Transverse colon (tissue), 4 donors: ENCODE results near the gene KIAA1755. TPM values are rescaled to one million over a fixed set of nuclear protein-coding genes. Genes with fewer than 3 reads are reported as not detected.
"Not testable (repeated sequence)": the region's sequence is repeated elsewhere in the genome, so short reads cannot be mapped to it uniquely, and the experiment has no call there.

Source experiments
- DNase-seq: peaks from one replicate; pipeline ENCODE4 v3.0.0-alpha.2; 2019
- H3K27ac ChIP-seq, 4 donors: fragments of 200-600 bp; sonication (generic); 2 replicates each; pipeline ENCODE4 v1.5.1; 2016 to 2018; ENCODE audit warnings: inconsistent platforms in 4 of 4
- H3K27me3 ChIP-seq: fragments of 200-600 bp; sonication (generic); 2 replicates; pipeline ENCODE4 v1.5.1; 2017; ENCODE audit warnings: inconsistent platforms
- H3K36me3 ChIP-seq, 4 donors: fragments of 200-600 bp; sonication (generic); 2 replicates each; pipeline ENCODE4 v1.5.1; 2017 to 2019; ENCODE audit warnings: inconsistent platforms in 4 of 4
- H3K4me1 ChIP-seq, 4 donors: fragments of 200-600 bp; sonication (generic); 2 replicates each; pipeline ENCODE4 v1.5.1; 2017 to 2020; ENCODE audit warnings: inconsistent platforms in 4 of 4
- H3K4me3 ChIP-seq, 4 donors: fragments of 200-600 bp; sonication (generic); 1 replicate in 1 of 4; 2 replicates in 3 of 4; pipeline versions ENCODE4 v1.5.1 to v1.6.1; 2017 to 2019; ENCODE audit warnings: inconsistent platforms in 4 of 4
- H3K9me3 ChIP-seq, 2 donors: fragments of 200-600 bp; sonication (generic); 2 replicates each; pipeline ENCODE4 v1.5.1; 2017 to 2019; ENCODE audit warnings: inconsistent platforms in 2 of 2
- CTCF ChIP-seq, 5 experiments: fragments of 200-600 bp in 3 of 5; fragments of 450-650 bp in 2 of 5; sonication (generic) in 3 of 5; IDR thresholded peaks; 1 replicate in 2 of 5; 2 replicates in 3 of 5; pipeline ENCODE4 v1.5.1; 2016 to 2017; ENCODE audit warnings: antibody characterized with exemption in 5 of 5, inconsistent platforms in 3 of 5, mild to moderate bottlenecking in 2 of 5, moderate library complexity in 1 of 5
- EP300 ChIP-seq: sonication (generic); formaldehyde crosslinking; IDR thresholded peaks from one replicate; pipeline ENCODE4 v1.6.1; 2017; ENCODE audit warnings: antibody characterized with exemption, low read depth
- POLR2A ChIP-seq: fragments of 450-650 bp; IDR thresholded peaks from one replicate; pipeline ENCODE4 v1.6.1; 2016; ENCODE audit warnings: antibody characterized with exemption, mild to moderate bottlenecking, moderate library complexity
- POLR2AphosphoS5 ChIP-seq, 3 donors: sonication (generic); formaldehyde crosslinking; IDR thresholded peaks; one replicate each; pipeline ENCODE4 v1.6.1; 2016; ENCODE audit warnings: antibody characterized with exemption in 3 of 3
- whole genome bisulfite sequencing, 2 donors: methylation state at CpG; one replicate each; pipeline ENCODE4 v1.1.5; 2018; ENCODE audit warnings: low coverage in 1 of 2; 5-methylcytosine and 5-hydroxymethylcytosine counted together
- in situ Hi-C, 4 donors: fragments of 200-750 bp; cut with MboI; loops; one replicate each; pipeline versions ENCODE4 v1.15.0 to v1.15.1; 2017; ENCODE audit warnings: low sequenced_read_pairs in 3 of 4, low pct_ligation_motif_present in 1 of 4, low pct_unique_long_range_greater_than_20kb in 1 of 4
- intact Hi-C: fragments of 100-400 bp; cut with DNase I; formaldehyde crosslinking; loops from one replicate; pipeline ENCODE4 v1.15.1; 2023; ENCODE audit warnings: low total_unique reads
- total RNA-seq, 4 donors: library from RNA; depleted of rRNA; stranded (reverse); fragments of >200 nt; gene quantifications; one replicate each; pipeline ENCODE4 v1.1.0, GENCODE V29; 2016

The KIAA1755 gene
- total RNA-seq, 4 donors from 2014 or later, result 1.6 to 20.2 (median 3.7) TPM

- H3K4me1 ChIP-seq, result no peaks in the 10 kb centered on the region
- H3K9me3 ChIP-seq, result no peaks in the 10 kb centered on the region
- no peak overlapping the region for H3K27ac ChIP-seq
- peaks cover 22% of the 10 kb centered on the region for H3K27me3 ChIP-seq
- no peaks in the 10 kb centered on the region for H3K36me3 ChIP-seq
- in situ Hi-C loops (no loop called here), intact Hi-C loops (no loop called here)
- TF ChIP-seq POLR2AphosphoS5 (IDR thresholded peaks at IDR 0.05) (no peak), POLR2A (no peak), EP300 (no peak), CTCF (IDR thresholded peaks at IDR 0.05) (no peak)
- no peak for DNase-seq
- no peak overlapping the region for H3K4me3 ChIP-seq
- WGBS, 2 donors, result 45 to 65% methylated on average over 6 to 16 of the region's 16 CpGs
Measured at GRCh38 chr20:38286586-38287531, 26.3 kb upstream of the KIAA1755 start.

DNA sequence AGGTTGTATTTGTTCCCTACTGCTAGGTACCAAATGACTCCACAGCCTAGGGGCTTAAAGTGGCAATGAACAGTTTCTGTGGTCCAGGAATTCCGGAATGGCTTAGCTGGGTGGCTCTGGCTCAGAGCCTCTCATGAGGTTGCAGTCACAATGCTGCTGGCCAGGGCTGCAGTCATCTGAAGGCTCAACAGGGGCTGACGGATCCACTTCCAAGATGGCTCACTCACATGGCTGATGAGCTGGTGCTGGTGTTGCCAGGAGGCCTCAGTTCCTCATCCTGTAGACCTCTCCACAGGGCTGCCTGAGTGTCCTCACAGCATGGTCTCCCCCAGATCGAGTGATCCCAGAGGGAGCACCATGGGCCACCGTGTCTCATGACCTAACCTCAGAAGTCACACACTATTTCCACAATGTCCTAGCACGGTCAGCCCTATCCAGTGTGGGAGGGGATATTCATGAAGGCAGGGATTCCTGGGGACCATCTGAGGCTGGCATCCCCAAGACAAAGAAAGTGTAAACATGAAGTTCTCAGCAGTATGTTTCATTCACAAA lies 24.4 kb upstream of the KIAA1755 start:
- Histone ChIP-seq H3K9me3 (no peaks in the 10 kb centered on the region), H3K27ac (no peak overlapping the region), H3K4me1 (no peaks in the 10 kb centered on the region), H3K36me3 (no peaks in the 10 kb centered on the region), H3K27me3 (peaks cover 10% of the 10 kb centered on the region), H3K4me3 (no peak overlapping the region)
- in situ Hi-C loops (no loop called here), intact Hi-C loops (no loop called here)
- no peak for DNase-seq
- 90% methylated on average over 5 of the region's 5 CpGs; no CpG with 5 or more reads in 1 of the 2 donors for WGBS, 2 donors
- TF ChIP-seq POLR2A (no peak), CTCF (IDR thresholded peaks at IDR 0.05) (no peak), POLR2AphosphoS5 (IDR thresholded peaks at IDR 0.05) (no peak), EP300 (no peak)

DNA sequence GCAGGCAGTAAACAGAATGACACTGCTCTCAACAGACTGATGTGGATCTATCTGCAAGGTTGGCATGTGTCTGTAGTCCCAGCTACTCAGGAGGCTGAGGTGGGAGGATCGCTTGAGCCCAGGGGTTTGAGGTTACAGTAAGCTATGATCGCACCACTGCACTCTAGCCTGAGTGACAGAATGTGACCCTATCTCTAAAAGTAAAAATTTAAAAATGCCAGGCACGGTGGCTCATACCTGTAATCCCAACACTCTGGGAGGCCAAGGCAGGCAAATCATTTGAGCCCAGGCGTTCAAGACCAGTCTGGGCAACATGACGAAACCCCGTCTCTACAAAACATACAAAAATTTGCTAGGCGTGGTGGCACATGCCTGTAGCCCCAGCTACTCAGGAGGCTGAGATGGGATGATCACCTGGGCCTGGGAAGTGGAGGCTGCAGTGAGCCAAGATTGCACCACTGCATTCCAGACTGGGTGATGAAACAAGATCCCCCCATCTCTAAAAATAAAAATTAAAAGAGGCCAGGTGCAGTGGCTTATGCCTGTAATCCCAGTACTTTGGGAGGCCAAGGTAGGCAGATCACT lies 23.6 kb upstream of the KIAA1755 start:
- H3K36me3 ChIP-seq, in situ Hi-C loops, DNase-seq, intact Hi-C loops, H3K9me3 ChIP-seq, H3K4me3 ChIP-seq, H3K27ac ChIP-seq, H3K4me1 ChIP-seq, H3K27me3 ChIP-seq: not testable (repeated sequence)
- 83% methylated on average over 7 of the region's 7 CpGs; no CpG with 5 or more reads in 1 of the 2 donors for WGBS, 2 donors

DNA sequence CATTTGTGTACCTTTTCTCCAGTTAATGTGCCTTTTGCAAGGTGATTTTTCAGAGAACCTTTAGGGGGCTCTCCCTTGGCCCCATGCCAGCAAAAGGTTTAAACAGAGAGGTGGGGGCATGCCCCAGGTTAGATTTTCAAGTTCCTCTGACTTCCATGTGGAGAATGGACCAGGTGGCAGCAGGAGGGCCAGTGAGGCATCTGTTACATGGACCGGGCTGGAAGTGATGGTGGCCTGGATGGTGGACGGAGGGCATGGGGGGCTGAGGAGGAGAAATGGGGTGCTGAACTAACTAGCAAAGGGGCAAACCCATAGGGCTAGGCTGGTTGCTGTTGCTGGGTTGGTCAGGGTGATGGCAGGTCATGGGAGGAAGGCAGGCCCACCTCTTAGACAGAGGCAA lies 22.7 kb upstream of the KIAA1755 start:
- 91% methylated on average over 2 of the region's 2 CpGs; no CpG with 5 or more reads in 1 of the 2 donors for WGBS, 2 donors
- Histone ChIP-seq H3K27me3 (peaks cover 8% of the 10 kb centered on the region), H3K36me3 (no peaks in the 10 kb centered on the region), H3K9me3 (no peaks in the 10 kb centered on the region), H3K4me3 (no peak overlapping the region), H3K27ac (no peak overlapping the region), H3K4me1 (peaks cover 0 to 5% (median 0%) of the 10 kb centered on the region in 4 donors)
- no peak for DNase-seq
- intact Hi-C loops, result no loop called here
- in situ Hi-C loops, result no loop called here
- TF ChIP-seq POLR2AphosphoS5 (IDR thresholded peaks at IDR 0.05) (no peak), CTCF (IDR thresholded peaks at IDR 0.05) (no peak), POLR2A (no peak), EP300 (no peak)

- intact Hi-C loops, H3K27me3 ChIP-seq, DNase-seq, H3K9me3 ChIP-seq, H3K4me1 ChIP-seq, H3K4me3 ChIP-seq, H3K36me3 ChIP-seq, in situ Hi-C loops, H3K27ac ChIP-seq: not testable (repeated sequence)
- 85 to 86% methylated on average over 1 to 6 of the region's 6 CpGs for WGBS, 2 donors
Measured at GRCh38 chr20:38281176-38281915, 20.8 kb upstream of the KIAA1755 start.
